Measurements from ENCODE around the gene TM4SF18. TPM values are rescaled to one million over a fixed set of nuclear protein-coding genes. Genes with fewer than 3 reads are reported as not detected.

The TM4SF18 gene
- total RNA-seq, 1 experiment from 2014 or later: 9.8 TPM

DNA sequence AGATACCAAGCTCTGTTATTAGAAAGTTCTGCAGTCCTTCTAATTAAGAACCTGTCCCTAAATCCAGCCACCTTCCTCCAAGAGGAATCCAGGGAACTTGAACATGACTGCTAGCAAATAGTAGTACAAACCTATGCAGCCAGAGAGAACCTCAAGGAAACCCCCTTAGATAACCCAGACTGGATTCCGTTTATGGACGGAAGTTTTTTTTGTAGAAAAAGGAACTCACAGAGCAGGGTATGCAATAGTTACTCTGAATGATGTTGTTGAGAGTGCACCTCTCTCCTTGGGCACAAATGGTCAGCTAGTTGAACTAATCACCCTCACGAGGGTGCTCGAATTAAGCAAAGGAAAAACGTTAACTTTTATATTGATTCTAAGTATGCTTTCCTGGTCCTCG is 40.8 kb downstream of the TM4SF18 start:
- no peak for DNase-seq
- H3T11ph ChIP-seq (ENCODE audit: low read length): no peak overlapping the region
- no peak overlapping the region for H3K9ac ChIP-seq (ENCODE audit: extremely low read depth, insufficient read length, low read length)
- H3K14ac ChIP-seq (ENCODE audit: insufficient read depth, low read length): no peak overlapping the region
- no peak overlapping the region for H2AFZ ChIP-seq (ENCODE audit: low read length)
- H3K79me1 ChIP-seq (ENCODE audit: insufficient read depth, low read depth, low read length, poor library complexity, severe bottlenecking): no peaks in the 10 kb centered on the region
- no peak overlapping the region for H2BK120ac ChIP-seq (ENCODE audit: low read depth, low read length, poor library complexity, severe bottlenecking)
- no CpG with 5 or more reads among the region's 6 CpGs for WGBS (ENCODE audit: extremely low coverage, insufficient read length, low lambda C conversion rate)
- TF ChIP-seq, protein P1, sequence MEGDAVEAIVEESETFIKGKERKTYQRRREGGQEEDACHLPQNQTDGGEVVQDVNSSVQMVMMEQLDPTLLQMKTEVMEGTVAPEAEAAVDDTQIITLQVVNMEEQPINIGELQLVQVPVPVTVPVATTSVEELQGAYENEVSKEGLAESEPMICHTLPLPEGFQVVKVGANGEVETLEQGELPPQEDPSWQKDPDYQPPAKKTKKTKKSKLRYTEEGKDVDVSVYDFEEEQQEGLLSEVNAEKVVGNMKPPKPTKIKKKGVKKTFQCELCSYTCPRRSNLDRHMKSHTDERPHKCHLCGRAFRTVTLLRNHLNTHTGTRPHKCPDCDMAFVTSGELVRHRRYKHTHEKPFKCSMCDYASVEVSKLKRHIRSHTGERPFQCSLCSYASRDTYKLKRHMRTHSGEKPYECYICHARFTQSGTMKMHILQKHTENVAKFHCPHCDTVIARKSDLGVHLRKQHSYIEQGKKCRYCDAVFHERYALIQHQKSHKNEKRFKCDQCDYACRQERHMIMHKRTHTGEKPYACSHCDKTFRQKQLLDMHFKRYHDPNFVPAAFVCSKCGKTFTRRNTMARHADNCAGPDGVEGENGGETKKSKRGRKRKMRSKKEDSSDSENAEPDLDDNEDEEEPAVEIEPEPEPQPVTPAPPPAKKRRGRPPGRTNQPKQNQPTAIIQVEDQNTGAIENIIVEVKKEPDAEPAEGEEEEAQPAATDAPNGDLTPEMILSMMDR (conservative IDR thresholded peaks at IDR 0.05): no peak
- H3K27ac ChIP-seq (ENCODE audit: insufficient read length, low read depth, low read length): no peak overlapping the region
- H3K9me3 ChIP-seq (ENCODE audit: control insufficient read depth, low read depth, low read length): no peaks in the 10 kb centered on the region
- H3K9me3 Mint-ChIP-seq: peaks cover 4 to 5% of the 10 kb centered on the region in 2 experiments; a peak in 3 of 5 replicates
- no peak overlapping the region for H2BK12ac ChIP-seq (ENCODE audit: insufficient read length, low read depth, low read length)
- peaks cover 0 to 7% (median 5%) of the 10 kb centered on the region in 3 experiments; a peak in 3 of 7 replicates for H3K36me3 Mint-ChIP-seq (ENCODE audit: insufficient read depth in 1 of 3, low read depth in 3 of 3)
- no peaks in the 10 kb centered on the region for H3K4me1 Mint-ChIP-seq
- H3K23ac ChIP-seq (ENCODE audit: insufficient read length, low read depth, low read length): no peak overlapping the region
- H3K4me3 Mint-ChIP-seq: no peak overlapping the region
- no peaks in the 10 kb centered on the region for H3K27me3 ChIP-seq (ENCODE audit: insufficient read depth, low read length)
- no peaks in the 10 kb centered on the region for H3K27me3 Mint-ChIP-seq (ENCODE audit: low read depth)
- no peak overlapping the region for H4K8ac ChIP-seq (replicated peaks; ENCODE audit: insufficient read length, low read depth, low read length)
- no peak overlapping the region for H4K91ac ChIP-seq (ENCODE audit: insufficient read length, low read depth, low read length)
- H3K4ac ChIP-seq (ENCODE audit: low read depth, low read length): no peak overlapping the region
- H3K56ac ChIP-seq (ENCODE audit: insufficient read length, low read depth, low read length): no peak overlapping the region
- no peak overlapping the region for H2AK5ac ChIP-seq (ENCODE audit: insufficient read length, low read length)
- H3K23me2 ChIP-seq (ENCODE audit: insufficient read length, low read depth, low read length, poor library complexity, severe bottlenecking): no peaks in the 10 kb centered on the region
- no peak overlapping the region for H2BK15ac ChIP-seq (ENCODE audit: low read depth, low read length)
- H2BK20ac ChIP-seq (ENCODE audit: low read depth, low read length, poor library complexity, severe bottlenecking): no peak overlapping the region
- no peak overlapping the region for H3K18ac ChIP-seq (ENCODE audit: insufficient read length, low read depth, low read length)
- H4K20me1 ChIP-seq (ENCODE audit: control insufficient read depth, insufficient read depth, insufficient read length): no peaks in the 10 kb centered on the region
- H3K4me1 ChIP-seq (ENCODE audit: insufficient read depth, low read length): no peaks in the 10 kb centered on the region
- no peak overlapping the region for H4K5ac ChIP-seq (ENCODE audit: insufficient read length, low read depth, low read length)
- no peak overlapping the region for H3K27ac Mint-ChIP-seq
- H3K79me2 ChIP-seq (ENCODE audit: insufficient read depth, low read length): no peaks in the 10 kb centered on the region
- no peak overlapping the region for H2BK5ac ChIP-seq (ENCODE audit: insufficient read length, low read length)
- H3K4me2 ChIP-seq (ENCODE audit: insufficient read depth, insufficient read length, low read length): no peak overlapping the region

Data from H9 (cell line).